Right lobe of liver (tissue), 4 donors: Measurements from ENCODE around the gene PRM3.

Experiments
- CTCF ChIP-seq, 4 donors: fragments of 200-600 bp in 3 of 4; fragments of 450-650 bp in 1 of 4; IDR thresholded peaks; one replicate each; pipeline versions ENCODE4 v1.5.1 to v1.8.0; 2016 to 2022; ENCODE audit warnings: antibody characterized with exemption in 4 of 4, mild to moderate bottlenecking in 2 of 4
- POLR2A ChIP-seq: fragments of 450-650 bp; IDR thresholded peaks from one replicate; pipeline ENCODE4 v1.6.1; 2017; ENCODE audit warnings: antibody characterized with exemption, mild to moderate bottlenecking
- donor health status: DM: no; HTN: no; CAD: no.
- donor health status: DM: no; HTN: no; CAD: no.
- donor health status: DM: no; HTN: yes; CAD: no.

GRCh38 chr16:11289202-11289601 is 15.8 kb upstream of the PRM3 start:
- TF ChIP-seq CTCF (IDR thresholded peaks at IDR 0.05), result no peak
- TF ChIP-seq POLR2A, result no peak
